NCI-H1105 treated with DMSO at 0.1 percent for 48 hours (cell line): Measurements from ENCODE around the gene TRRAP.
A peak's percentile ranks its signal among the peaks of the same experiment; 100 is the strongest.
"Not testable (repeated sequence)": the region's sequence is repeated elsewhere in the genome, so short reads cannot be mapped to it uniquely, and the experiment has no call there.

Experiments used
- DNase-seq: peaks from one replicate; lab custom pipeline; 2025; lab: John Stamatoyannopoulos, UW

TRRAP gene

DNA sequence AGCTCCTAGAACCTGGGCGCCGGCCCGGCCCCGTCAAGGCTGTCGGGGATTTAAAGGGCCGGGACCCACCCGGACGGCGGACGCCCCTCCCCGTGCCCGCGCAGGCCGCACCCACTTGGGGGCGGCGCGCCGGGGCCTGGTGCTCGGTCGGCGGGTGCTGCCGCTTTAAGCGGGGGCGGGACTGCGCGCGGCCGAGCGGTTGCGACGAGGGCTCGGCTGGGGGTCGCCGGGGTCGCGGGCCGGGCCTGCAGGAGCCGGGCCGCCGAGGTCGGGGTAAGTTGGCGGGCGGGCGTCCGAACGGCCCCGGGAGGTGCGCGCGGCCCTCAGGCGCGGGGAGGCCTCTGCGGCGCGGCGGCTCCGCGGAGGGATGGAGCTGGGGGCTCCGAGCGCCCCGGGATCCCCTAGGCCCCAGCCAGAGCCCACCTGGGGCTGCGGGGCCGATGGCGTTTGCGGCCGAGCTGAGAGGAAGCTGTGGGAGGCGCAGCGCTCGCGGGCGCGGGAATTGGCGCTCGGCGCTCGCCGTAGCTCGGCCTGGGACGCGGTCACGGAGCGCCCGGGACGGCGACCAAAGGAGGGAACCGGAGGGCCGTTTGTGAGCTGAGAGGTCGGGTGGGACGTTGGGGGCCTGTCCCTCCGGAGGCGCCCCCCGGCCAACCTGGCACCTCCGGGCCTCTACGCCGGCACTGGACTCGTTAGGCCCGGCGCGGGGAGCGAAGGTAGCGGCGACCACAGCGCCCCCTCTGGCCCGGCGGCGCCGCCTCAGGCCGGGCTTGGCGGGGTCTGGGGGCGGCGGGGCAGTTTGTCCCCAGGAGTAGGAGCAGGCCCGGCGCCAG, at the start of gene TRRAP:
TRRAP (plus strand) TSS at position 168 of the 833 bp plus-strand sequence. CDS start 2,619 bp downstream, outside the sequence.
- DNase-seq: peak; percentile 33

- no peak for DNase-seq
Observed at GRCh38 chr7:98830972-98831548, 47.3 kb upstream of the TRRAP start.

GRCh38 chr7:98831641-98832221, 46.6 kb upstream of the TRRAP start:
- no peak for DNase-seq

DNA sequence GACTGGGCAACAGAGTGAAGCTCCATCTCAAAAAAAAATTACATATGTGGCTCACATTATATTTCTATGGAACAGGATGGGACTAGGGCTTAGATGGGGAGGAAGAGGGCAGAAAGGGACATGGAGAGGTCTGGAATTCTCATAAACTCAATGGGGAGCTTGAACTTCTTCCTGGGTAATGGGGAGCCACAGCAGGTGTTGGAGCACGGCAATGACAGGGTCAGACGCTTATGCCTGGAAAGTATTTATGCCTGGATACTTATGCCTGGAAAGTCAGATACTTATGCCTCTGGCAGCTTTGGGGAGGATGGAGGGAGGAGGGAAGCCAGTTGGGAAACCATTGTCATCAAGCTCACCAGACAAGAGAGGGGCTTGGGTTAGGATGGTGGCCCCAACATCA, 45.3 kb upstream of the TRRAP start:
- no peak for DNase-seq

GRCh38 chr7:98834949-98835348, 43.4 kb upstream of the TRRAP start:
- DNase-seq: no peak

- DNase-seq: peak; percentile 27
Observed at GRCh38 chr7:98836811-98837629, 41.3 kb upstream of the TRRAP start.

DNA sequence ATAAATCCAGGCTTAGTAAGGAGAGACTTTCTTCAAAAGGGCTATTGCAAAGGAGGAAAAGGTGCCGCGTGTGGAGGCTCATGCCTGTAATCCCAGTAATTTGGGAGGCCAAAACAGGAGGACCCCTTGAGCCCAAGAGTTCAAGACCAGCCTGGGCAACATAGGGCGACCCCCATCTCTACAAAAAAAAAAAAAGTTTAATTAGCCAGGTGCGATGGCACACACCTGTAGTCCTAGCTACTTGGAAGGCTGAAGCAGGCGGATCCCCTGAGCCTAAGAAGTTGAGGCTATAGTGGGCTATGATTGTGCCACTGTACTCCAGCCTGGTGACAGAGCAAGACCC, 40.7 kb upstream of the TRRAP start:
- DNase-seq: no peak

- no peak for DNase-seq
Observed at GRCh38 chr7:98840096-98840495, 38.2 kb upstream of the TRRAP start.

DNA sequence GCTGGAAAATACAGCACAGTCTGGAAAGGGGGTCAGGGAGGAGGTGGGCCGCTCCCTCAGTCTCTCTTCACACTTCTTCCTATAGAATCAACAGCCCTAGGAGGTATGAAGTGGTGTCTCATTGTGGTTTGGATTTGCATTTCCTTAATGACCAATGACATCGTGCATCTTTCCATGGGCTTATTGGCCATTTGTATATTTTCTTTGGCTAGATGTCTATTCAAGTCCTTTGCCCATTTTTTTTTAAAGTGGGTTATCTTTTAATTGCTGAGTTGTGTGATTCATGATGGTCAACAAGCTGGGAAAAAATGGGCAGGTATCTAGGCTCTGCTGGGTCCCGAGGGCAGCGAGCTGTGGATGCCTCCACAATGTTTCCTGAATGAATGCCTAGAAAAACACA, 37.6 kb upstream of the TRRAP start:
- no peak for DNase-seq

DNA sequence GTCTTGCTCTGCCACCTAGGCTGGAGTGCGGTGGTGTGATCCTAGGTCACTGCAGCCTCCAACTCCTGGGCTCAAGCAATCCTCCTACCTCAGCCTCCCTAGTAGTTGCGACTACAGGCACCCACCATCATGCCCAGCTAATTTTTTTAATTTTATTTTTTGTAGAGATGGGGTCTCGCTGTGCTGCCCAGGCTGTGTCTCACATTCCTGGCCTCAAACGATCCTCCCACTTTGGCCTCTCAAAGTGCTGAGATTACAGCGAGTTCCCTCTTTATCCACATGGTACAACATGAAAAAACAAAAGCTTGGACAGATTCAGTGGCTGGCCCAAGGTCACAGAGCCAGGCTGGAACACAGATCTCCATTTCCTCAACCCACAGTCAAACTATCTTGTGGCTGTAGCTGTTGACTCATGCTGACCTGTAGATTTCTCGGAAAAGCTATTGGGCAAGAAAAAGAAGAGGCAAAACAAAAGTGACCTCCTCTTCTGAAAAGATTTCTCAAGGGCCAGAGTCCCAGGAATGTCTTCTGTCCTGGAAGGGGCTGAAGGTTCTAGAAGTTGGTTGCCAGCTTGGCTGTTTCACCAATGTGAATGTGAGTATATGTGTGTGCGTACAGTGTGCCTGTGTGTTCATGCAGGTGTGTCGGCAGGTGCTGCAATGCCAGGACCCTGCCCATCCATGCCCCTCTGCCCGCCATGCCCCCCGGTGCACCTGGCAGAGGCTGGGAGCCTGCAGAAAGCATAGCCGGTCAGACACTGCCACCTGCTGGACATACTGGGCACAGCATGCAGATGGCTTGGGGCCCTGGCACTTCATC, 36.9 kb upstream of the TRRAP start:
- DNase-seq: peak; percentile 51

DNA sequence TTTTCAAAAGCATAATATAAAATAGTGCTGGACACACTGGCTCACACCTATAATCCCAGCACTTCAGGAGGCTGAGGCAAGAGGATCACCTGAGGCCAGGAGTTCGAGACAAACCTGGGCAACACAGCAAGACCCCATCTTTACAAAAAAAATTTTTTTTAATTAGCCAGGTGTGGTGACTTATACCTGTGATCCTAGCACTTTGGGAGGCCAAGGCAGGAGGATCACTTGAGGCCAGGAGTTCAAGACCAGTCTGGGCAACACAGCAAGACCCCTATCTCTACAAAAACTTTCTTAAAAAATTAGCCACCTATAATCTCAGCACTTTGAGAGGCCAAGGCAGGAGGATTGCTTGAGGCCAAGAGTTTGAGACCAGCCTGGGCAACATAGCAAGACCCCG, 35.8 kb upstream of the TRRAP start:
- not testable (repeated sequence) for DNase-seq

- DNase-seq: no peak
Observed at GRCh38 chr7:98848918-98849317, 29.4 kb upstream of the TRRAP start.

GRCh38 chr7:98852826-98853225, 25.5 kb upstream of the TRRAP start:
- no peak for DNase-seq

DNA sequence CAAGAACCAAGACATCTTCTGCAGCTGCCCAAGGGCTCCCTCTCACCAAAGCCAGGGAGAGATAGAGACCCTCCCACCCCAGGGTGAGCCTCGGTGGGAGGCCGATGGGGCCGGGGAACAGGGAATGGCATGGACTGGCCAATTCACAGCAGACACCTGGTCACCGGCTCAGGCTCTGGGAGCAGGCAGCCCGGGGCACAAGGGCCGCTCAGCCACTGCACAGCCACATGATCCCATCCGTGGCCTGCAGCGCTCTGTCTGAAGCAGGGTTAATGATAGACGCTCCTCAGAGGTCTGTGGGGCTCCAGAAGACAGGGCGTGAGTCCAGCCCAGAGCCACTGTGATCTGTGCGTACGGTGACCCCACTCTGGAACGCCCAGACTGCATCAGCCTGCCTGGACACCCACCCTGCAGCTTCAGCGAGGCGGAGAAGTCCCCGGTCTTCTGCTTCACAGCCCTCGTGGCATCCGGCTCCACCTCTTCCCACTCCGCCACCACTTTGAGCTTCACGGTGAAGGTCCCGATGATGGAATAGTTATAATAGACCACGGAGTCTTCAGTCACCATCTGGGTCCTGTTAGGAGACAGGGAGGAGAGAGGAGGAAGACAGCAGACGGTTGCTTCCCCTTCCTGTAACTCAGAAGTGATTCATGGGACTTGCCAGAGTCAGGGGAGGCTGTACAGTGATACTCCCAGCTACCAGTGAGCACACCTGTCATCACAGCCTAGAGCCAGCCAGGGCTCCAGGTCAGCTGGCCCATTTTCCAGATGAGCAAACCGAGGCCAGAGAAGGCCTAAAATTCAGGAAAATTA, 22.5 kb upstream of the TRRAP start:
- DNase-seq: no peak

DNA sequence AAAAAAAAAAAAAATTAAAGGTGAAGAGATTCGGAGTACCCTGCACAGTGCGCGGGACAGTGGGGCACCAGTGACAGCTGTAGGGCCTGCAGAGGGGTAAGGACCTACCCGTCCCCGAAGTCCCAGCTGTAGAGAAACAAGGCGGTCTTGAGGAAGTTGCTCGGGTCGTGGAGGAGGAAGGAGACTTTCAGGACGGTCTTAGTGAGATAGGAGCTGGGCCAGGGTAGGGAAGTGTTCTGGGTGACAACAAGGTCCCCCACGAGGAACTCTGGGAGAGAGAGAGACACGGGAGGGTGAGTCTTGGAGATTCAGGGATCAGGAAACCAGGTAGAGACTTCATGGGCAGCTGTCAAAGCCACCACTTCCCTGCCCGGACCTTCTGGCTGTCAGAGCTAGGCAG, 18.3 kb upstream of the TRRAP start:
- DNase-seq: no peak

DNA sequence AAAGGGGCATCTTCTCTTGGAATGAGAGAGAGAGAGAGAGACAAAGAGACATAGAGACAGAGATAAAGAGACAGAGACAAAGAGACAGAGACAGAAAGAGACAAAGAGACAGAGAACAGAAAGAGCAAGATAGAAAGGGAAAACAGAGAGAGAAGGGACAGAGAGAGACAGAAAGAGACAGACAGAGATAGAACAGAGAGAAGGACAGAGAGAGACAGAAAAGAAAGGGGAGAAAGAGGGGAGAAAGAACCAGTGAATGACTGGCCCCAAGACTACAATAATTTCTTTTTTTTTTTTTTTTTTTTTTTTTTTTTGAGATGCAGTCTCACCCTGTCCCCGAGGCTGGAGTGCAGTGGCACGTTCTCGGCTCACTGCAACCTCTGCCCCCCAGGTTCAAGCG, 16.1 kb upstream of the TRRAP start:
- no peak for DNase-seq

- DNase-seq: no peak
Observed at GRCh38 chr7:98862716-98863420, 15.5 kb upstream of the TRRAP start.

DNA sequence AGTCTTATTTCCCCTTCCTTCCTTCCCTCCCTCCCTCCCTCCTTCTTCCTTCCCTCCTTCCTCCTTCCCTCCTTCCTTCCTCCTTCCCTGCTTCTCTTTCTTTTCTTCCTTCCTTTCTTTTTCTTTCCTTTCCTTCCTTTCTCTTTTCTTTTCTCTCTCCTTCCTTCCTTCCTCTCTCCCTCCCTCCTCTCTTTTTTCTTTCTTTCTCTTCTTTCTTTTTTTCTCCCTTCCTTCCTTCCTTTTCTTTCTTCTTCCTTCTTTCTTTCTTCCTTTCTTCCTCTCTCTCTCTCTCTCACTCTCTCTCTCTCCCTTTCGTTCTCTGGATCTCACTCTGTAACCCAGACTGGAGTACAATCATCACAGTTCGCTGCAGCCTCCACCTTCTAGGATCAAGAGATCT, 14.7 kb upstream of the TRRAP start:
- DNase-seq: no peak

DNA sequence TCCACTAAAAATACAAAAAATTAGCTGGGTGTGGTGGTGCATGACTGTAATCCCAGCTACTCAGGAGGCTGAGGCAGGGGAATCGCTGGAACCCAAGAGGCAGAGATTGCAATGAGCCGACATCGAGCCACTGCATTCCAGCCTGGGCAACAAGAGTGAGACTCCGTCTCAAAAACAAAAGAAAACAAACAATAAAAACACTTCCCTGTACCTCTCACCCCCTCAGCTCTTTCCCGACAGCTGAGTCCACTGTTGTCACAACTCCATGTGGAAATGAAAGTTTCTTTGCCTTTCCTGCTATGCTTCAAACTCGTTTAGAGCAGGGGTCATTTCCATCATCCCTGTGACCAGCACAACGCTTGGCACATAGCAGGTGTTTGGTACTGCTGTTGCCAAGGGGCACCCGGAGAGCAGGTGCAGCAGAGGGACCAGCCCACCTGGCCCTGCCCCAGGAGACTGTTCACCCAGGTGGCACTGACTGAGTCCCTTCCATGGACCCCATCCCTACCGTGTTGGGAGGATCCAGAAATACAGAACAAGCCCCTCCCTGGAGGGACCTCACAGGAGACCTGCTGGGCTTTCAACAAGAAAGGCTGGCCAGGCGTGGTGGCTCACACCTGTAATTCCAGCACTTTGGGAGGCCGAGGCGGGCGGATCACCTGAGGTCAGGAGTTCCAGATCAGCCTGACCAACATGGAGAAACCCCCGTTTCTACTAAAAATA, 13.4 kb upstream of the TRRAP start:
- DNase-seq: no peak

- DNase-seq: no peak
Observed at GRCh38 chr7:98866351-98866750, 12.0 kb upstream of the TRRAP start.
